GM21528 (cell line): ENCODE data around the gene ELF2.
"Not testable (repeated sequence)": the region's sequence is repeated elsewhere in the genome, so short reads cannot be mapped to it uniquely, and the experiment has no call there.

Experiments
- ATAC-seq: cut with Tn5 transposase; IDR thresholded peaks from one replicate; pipeline ENCODE4 v1.9.1; 2021; ENCODE audit warnings: mild to moderate bottlenecking, moderate library complexity; ENCODE audit not compliant: unreplicated experiment, low FRiP score

ELF2 gene

GRCh38 chr4:139082750-139083606 lies 94.0 kb downstream of the ELF2 start:
- ATAC-seq = peak; percentile 86

GRCh38 chr4:139078926-139079325 lies 98.1 kb downstream of the ELF2 start:
- no peak for ATAC-seq

- ATAC-seq = no peak
These were observed 99.3 kb downstream of the ELF2 start for GRCh38 chr4:139077567-139078355.

GRCh38 chr4:139076016-139076744 lies 100.8 kb downstream of the ELF2 start:
- ATAC-seq = no peak

GRCh38 chr4:139060591-139060990 lies 116.4 kb downstream of the ELF2 start:
- ATAC-seq = no peak

GRCh38 chr4:139059026-139059425 lies 118.0 kb downstream of the ELF2 start:
- not testable (repeated sequence) for ATAC-seq

- ATAC-seq = no peak
These were observed 122.1 kb downstream of the ELF2 start for GRCh38 chr4:139054791-139055505.

GRCh38 chr4:139053909-139054308 lies 123.1 kb downstream of the ELF2 start:
- no peak for ATAC-seq

GRCh38 chr4:139050446-139050845 lies 126.6 kb downstream of the ELF2 start:
- ATAC-seq = no peak

GRCh38 chr4:139048026-139048425 lies 129.0 kb downstream of the ELF2 start:
- no peak for ATAC-seq

GRCh38 chr4:139044291-139044690 lies 132.7 kb downstream of the ELF2 start:
- ATAC-seq = no peak

- no peak for ATAC-seq
These were observed 134.0 kb downstream of the ELF2 start for GRCh38 chr4:139042981-139043460.

GRCh38 chr4:139038874-139039443 lies 138.1 kb downstream of the ELF2 start:
- no peak for ATAC-seq

GRCh38 chr4:139036885-139037284 lies 140.1 kb downstream of the ELF2 start:
- no peak for ATAC-seq

- no peak for ATAC-seq
These were observed 141.4 kb downstream of the ELF2 start for GRCh38 chr4:139035650-139036049.

GRCh38 chr4:139030614-139031235 lies 146.3 kb downstream of the ELF2 start:
- ATAC-seq = peak; percentile 72

GRCh38 chr4:139029866-139030363 lies 147.1 kb downstream of the ELF2 start:
- not testable (repeated sequence) for ATAC-seq

- no peak for ATAC-seq
These were observed 148.8 kb downstream of the ELF2 start for GRCh38 chr4:139028191-139028661.

GRCh38 chr4:139027776-139028175 lies 149.2 kb downstream of the ELF2 start:
- ATAC-seq = no peak
